ENCODE measurements around the gene SLC35G1. TPM values are rescaled to one million over a fixed set of nuclear protein-coding genes. Genes with fewer than 3 reads are reported as not detected.

Gene SLC35G1
- total RNA-seq, 1 donor from 2014 or later, result 3.0 TPM

DNA sequence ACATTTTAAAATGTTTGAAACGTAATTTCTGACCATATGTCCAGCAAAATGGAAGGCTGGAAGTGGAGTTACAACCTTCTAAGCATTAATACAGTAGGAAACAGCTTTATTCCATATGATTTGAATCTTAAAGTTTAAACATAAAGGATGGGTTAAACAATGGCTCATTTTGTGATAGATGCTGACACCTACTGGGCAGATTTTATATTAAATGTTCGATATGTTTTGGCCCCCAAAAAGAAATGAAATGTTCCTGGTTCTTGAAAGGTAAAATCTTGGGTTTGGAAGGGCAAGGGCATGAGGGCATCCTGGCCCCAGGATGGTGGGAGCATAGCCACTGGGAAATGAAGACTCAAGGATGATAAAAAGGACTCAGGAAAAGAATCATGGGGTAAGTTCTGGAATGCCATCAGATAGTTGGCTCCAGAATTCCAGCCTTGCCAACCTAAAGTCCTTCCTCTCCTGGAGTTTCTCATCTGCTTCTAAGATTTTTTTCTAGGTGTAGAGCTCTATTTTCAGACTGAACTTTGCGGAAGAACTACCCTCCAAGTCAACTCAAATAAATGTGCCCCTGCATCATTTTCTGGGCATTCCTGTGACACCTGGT is 34.6 kb upstream of the SLC35G1 start:
- Mint-ChIP-seq H3K9me3 (ENCODE audit: unreplicated experiment) (peaks cover 2% of the 10 kb centered on the region), H3K4me3 (ENCODE audit: unreplicated experiment) (no peak overlapping the region), H3K4me1 (ENCODE audit: low read depth, unreplicated experiment) (no peaks in the 10 kb centered on the region), H3K27me3 (ENCODE audit: unreplicated experiment) (no peaks in the 10 kb centered on the region), H3K36me3 (ENCODE audit: unreplicated experiment) (peaks cover 5% of the 10 kb centered on the region), H3K27ac (ENCODE audit: unreplicated experiment) (no peak overlapping the region)
- no peak for DNase-seq
- peak; percentile 59 for TF ChIP-seq CTCF (IDR thresholded peaks at IDR 0.05; ENCODE audit: partially characterized antibody, unreplicated experiment)

DNA sequence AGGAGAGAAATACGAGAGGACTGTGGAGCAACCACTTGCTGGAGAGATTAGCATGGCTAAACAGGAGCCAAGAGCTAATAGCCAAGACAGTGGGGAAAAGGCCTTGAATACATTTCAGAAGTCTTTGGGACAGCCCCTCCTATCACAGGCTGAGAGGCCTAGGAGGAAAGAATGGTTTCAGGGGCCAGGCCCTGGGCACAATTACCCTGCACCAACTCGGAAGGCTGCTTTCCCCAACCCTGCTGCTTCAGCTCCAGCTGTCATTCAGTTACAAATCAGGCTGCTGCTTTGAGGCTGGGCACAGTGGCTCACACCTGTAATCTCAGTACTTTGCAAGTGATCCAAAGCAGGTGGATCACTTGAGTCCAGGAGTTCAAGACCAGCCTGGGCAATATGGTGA is 32.0 kb upstream of the SLC35G1 start:
- no peak for DNase-seq
- Mint-ChIP-seq H3K4me3 (ENCODE audit: unreplicated experiment) (no peak overlapping the region), H3K27ac (ENCODE audit: unreplicated experiment) (no peak overlapping the region), H3K27me3 (ENCODE audit: unreplicated experiment) (no peaks in the 10 kb centered on the region), H3K4me1 (ENCODE audit: low read depth, unreplicated experiment) (no peaks in the 10 kb centered on the region), H3K9me3 (ENCODE audit: unreplicated experiment) (peaks cover 2% of the 10 kb centered on the region), H3K36me3 (ENCODE audit: unreplicated experiment) (peaks cover 5% of the 10 kb centered on the region)
- no peak for TF ChIP-seq CTCF (IDR thresholded peaks at IDR 0.05; ENCODE audit: partially characterized antibody, unreplicated experiment)

GRCh38 chr10:93865794-93866425 is 27.9 kb upstream of the SLC35G1 start:
- Mint-ChIP-seq H3K4me1 (ENCODE audit: low read depth, unreplicated experiment) (no peaks in the 10 kb centered on the region), H3K27me3 (ENCODE audit: unreplicated experiment) (no peaks in the 10 kb centered on the region), H3K9me3 (ENCODE audit: unreplicated experiment) (peaks cover 1% of the 10 kb centered on the region), H3K36me3 (ENCODE audit: unreplicated experiment) (peaks cover 3% of the 10 kb centered on the region), H3K27ac (ENCODE audit: unreplicated experiment) (no peak overlapping the region), H3K4me3 (ENCODE audit: unreplicated experiment) (no peak overlapping the region)
- no peak for TF ChIP-seq CTCF (IDR thresholded peaks at IDR 0.05; ENCODE audit: partially characterized antibody, unreplicated experiment)
- no peak for DNase-seq

GRCh38 chr10:93867525-93867924 is 26.3 kb upstream of the SLC35G1 start:
- H3K27me3 Mint-ChIP-seq (ENCODE audit: unreplicated experiment), result no peaks in the 10 kb centered on the region
- peaks cover 6% of the 10 kb centered on the region for H3K4me1 Mint-ChIP-seq (ENCODE audit: low read depth, unreplicated experiment)
- no peaks in the 10 kb centered on the region for H3K36me3 Mint-ChIP-seq (ENCODE audit: unreplicated experiment)
- TF ChIP-seq CTCF (IDR thresholded peaks at IDR 0.05; ENCODE audit: partially characterized antibody, unreplicated experiment), result no peak
- no peak for DNase-seq
- no peak overlapping the region for H3K27ac Mint-ChIP-seq (ENCODE audit: unreplicated experiment)
- no peaks in the 10 kb centered on the region for H3K9me3 Mint-ChIP-seq (ENCODE audit: unreplicated experiment)
- no peak overlapping the region for H3K4me3 Mint-ChIP-seq (ENCODE audit: unreplicated experiment)

DNA sequence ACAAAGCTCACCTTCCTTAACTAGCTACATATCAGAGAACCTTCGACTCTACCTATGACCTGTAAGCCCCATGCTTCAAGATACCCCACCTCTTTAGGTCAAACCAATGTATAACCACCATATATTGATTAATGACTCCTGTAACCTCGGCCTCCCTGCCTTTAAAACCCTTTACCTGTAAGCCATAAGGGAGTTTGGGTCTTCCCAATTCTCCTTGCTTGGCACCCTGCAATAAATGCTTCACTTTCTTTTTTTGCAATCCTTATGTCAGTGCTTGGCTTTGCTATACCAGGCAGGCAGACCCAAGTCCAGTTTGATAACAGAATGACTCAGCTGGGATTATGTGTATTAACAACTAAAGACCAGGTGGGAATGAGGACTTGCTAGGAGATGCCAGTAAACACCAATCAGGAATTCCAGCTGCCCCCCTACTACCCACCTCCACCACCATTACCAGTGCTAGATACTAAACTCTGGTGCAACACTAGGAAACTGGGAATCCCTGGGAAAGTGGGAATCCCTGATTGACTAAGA is 22.0 kb upstream of the SLC35G1 start:
- Mint-ChIP-seq H3K4me3 (ENCODE audit: unreplicated experiment) (no peak overlapping the region), H3K27ac (ENCODE audit: unreplicated experiment) (no peak overlapping the region), H3K4me1 (ENCODE audit: low read depth, unreplicated experiment) (peaks cover 21% of the 10 kb centered on the region), H3K36me3 (ENCODE audit: unreplicated experiment) (no peaks in the 10 kb centered on the region), H3K9me3 (ENCODE audit: unreplicated experiment) (no peaks in the 10 kb centered on the region), H3K27me3 (ENCODE audit: unreplicated experiment) (no peaks in the 10 kb centered on the region)
- TF ChIP-seq CTCF (IDR thresholded peaks at IDR 0.05; ENCODE audit: partially characterized antibody, unreplicated experiment), result no peak
- no peak for DNase-seq

All from glutamatergic neuron (in vitro differentiated cells).